Astrocyte of the spinal cord (primary cell): Measurements from ENCODE around the gene HIPK2.

ENCODE experiments used
- DNase-seq: peaks from one replicate; pipeline ENCODE4 v3.0.0; 2011; ENCODE audit warnings: low read depth, low spot score
- H3K4me3 ChIP-seq: 2 replicates; pipeline ENCODE4 v1.5.1; 2011; ENCODE audit warnings: low read depth, mild to moderate bottlenecking, low read length, moderate library complexity
- in situ Hi-C: cut with HindIII; loops from 2 replicates; pipeline ENCODE4 v1.10.0; 2017; ENCODE audit warnings: low sequenced_read_pairs
- TF ChIP-seq, protein P1 (sequence below): IDR thresholded peaks from 2 replicates; pipeline ENCODE4 v1.5.1; 2012; ENCODE audit warnings: low read depth, mild to moderate bottlenecking, low read length, inconsistent platforms

HIPK2 gene

DNA sequence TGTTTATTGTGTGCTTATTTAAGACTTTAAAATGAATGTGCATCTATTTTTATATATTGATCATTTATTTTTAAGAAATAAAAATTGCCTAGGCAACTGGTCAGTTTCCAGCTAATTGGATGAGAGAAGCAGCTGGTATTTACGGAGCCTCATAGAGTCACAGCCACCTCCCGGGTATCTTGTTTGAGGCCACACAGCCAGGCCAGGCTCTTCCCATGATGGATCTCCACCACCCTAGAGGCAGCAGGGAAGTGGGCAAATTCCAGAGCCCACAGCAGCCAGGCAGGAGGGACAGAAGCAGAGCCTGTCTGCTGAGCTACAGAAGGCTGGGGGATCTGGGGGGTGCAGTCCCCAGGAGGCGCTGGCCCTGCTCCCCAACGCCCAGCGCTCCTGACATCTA, 192.8 kb downstream of the HIPK2 start:
- no peak overlapping the region for H3K4me3 ChIP-seq
- in situ Hi-C loops = no loop called here
- TF ChIP-seq, protein P1, sequence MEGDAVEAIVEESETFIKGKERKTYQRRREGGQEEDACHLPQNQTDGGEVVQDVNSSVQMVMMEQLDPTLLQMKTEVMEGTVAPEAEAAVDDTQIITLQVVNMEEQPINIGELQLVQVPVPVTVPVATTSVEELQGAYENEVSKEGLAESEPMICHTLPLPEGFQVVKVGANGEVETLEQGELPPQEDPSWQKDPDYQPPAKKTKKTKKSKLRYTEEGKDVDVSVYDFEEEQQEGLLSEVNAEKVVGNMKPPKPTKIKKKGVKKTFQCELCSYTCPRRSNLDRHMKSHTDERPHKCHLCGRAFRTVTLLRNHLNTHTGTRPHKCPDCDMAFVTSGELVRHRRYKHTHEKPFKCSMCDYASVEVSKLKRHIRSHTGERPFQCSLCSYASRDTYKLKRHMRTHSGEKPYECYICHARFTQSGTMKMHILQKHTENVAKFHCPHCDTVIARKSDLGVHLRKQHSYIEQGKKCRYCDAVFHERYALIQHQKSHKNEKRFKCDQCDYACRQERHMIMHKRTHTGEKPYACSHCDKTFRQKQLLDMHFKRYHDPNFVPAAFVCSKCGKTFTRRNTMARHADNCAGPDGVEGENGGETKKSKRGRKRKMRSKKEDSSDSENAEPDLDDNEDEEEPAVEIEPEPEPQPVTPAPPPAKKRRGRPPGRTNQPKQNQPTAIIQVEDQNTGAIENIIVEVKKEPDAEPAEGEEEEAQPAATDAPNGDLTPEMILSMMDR = no peak
- DNase-seq = no peak

GRCh38 chr7:139583826-139584553, 193.8 kb downstream of the HIPK2 start:
- TF ChIP-seq, protein P1 = no peak
- no peak for DNase-seq
- in situ Hi-C loops = no loop called here
- H3K4me3 ChIP-seq = no peak overlapping the region

DNA sequence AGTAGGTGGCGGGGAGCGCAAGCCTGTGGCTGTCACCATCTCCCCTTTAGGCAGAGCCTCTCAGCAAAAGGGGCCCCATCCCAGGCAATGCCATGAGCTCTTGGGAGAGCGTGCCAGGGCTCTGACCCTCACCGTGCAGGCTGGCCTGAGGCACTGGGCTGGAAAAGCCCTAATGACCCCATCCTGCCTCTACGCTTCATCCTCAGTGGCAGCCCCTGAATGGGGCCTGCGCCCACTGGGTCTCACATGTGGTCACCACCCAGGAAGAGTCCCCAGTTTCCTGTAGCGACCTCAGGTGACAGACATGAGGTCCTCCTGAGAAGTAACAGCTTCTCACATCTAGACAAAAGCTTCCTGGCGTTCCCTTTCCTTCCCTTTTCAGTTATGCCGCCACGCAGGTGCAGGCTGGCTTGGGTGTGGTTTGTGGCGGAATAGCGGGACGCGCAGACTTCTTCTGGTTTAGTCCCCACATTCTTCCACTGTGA, 195.1 kb downstream of the HIPK2 start:
- no peak overlapping the region for H3K4me3 ChIP-seq
- in situ Hi-C loops = no loop called here
- DNase-seq = no peak
- TF ChIP-seq, protein P1 = no peak

- no peak for DNase-seq
- in situ Hi-C loops = no loop called here
- TF ChIP-seq, protein P1 = no peak
- no peak overlapping the region for H3K4me3 ChIP-seq
These were observed 195.6 kb downstream of the HIPK2 start for GRCh38 chr7:139582130-139582650.

DNA sequence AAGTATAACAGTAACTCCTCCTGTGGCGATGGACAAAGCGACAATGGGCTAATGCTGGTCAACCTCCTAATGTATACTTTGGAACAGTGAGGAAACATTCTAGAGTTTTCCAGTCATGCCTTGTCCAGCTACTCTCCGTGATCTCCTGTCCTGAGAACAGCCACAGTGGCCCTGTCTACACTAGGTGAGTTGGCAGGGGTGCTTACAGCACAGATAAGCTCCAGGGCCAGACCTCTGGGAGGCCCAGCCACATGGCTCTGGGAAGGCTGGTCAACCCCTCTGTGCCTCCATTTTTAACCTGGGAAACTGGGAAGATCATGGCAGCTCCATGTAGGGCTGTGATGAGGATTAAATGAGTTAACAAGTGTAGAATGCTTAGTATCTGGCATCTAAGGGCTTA, 197.4 kb downstream of the HIPK2 start:
- H3K4me3 ChIP-seq = no peak overlapping the region
- no peak for DNase-seq
- TF ChIP-seq, protein P1 = no peak
- in situ Hi-C loops = no loop called here

- in situ Hi-C loops = no loop called here
- H3K4me3 ChIP-seq = no peak overlapping the region
- TF ChIP-seq, protein P1 = no peak
- DNase-seq = no peak
These were observed 201.4 kb downstream of the HIPK2 start for GRCh38 chr7:139576179-139576973.
